ENCODE results near the gene FBXW2.
"Not testable (repeated sequence)": the region's sequence is repeated elsewhere in the genome, so short reads cannot be mapped to it uniquely, and the experiment has no call there.

The FBXW2 gene

DNA sequence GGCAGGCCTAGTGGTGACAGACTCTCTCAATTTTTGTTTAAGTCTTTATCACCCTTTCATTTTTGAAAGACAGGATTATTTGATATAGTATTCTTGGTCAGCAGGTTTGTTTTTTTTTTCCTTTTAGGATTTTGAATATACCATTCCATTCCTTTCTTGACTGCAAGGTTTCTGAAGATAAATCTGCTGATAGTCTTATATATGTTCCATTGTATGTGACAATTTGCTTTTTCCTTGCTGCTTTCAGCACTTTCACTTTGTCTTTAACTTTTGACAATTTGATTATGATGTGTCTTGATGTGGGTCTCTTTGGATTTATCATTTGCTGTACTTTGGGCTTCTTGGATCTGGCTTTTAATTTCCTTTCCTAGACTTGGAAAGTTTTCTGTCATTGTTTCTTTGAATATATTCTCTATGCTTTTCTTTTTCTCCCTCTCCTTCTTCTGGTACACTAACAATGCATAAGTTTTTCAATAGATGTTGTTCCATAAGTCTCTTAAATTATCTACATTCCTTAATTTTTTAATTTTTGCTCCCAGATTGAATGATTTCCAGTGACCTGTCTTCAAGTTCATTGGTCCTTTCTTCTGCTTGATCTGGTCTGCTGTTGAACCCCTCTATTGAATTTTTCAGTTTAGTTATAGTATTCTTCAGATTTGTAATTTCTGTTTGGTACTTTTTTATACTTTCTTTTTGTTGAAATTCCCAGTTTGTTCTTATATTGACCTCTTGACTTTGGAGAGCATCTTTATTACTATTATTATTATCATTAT lies 14.6 kb upstream of the FBXW2 start:
- Histone ChIP-seq H3K4me3 (no peak overlapping the region), H3K27ac (no peak overlapping the region)
- TF ChIP-seq, protein P1, sequence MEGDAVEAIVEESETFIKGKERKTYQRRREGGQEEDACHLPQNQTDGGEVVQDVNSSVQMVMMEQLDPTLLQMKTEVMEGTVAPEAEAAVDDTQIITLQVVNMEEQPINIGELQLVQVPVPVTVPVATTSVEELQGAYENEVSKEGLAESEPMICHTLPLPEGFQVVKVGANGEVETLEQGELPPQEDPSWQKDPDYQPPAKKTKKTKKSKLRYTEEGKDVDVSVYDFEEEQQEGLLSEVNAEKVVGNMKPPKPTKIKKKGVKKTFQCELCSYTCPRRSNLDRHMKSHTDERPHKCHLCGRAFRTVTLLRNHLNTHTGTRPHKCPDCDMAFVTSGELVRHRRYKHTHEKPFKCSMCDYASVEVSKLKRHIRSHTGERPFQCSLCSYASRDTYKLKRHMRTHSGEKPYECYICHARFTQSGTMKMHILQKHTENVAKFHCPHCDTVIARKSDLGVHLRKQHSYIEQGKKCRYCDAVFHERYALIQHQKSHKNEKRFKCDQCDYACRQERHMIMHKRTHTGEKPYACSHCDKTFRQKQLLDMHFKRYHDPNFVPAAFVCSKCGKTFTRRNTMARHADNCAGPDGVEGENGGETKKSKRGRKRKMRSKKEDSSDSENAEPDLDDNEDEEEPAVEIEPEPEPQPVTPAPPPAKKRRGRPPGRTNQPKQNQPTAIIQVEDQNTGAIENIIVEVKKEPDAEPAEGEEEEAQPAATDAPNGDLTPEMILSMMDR (IDR thresholded peaks at IDR 0.05), result no peak
- DNase-seq (ENCODE audit: low spot score), result no peak

DNA sequence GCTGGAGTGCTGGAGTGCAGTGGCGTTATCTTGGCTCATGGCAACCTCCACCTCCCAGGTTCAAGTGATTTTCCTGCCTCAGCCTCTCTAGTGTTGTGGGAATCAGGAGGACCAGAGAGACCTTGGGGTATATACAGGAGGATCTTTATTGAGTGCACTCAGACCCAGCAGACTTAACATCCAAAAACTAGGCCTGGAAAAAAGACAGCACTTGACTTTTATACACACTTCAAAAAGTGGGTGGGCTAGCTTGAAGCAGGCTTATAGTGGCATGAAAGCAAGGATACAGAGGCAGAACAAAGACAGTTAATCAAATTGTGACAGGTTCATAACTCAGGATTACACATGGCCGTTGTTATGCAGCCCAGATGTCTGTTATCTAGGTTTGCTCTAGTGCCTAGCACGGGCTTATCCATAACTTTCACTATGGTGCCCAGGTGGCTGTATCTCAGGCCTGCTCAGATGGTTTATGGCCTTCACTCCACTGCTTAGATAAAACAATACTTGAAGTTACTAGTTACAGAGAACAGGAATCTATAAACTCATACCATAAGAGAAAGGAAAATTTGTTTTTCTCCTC lies 11.7 kb upstream of the FBXW2 start:
- DNase-seq (ENCODE audit: low spot score); H3K27ac ChIP-seq; H3K4me3 ChIP-seq: not testable (repeated sequence)

DNA sequence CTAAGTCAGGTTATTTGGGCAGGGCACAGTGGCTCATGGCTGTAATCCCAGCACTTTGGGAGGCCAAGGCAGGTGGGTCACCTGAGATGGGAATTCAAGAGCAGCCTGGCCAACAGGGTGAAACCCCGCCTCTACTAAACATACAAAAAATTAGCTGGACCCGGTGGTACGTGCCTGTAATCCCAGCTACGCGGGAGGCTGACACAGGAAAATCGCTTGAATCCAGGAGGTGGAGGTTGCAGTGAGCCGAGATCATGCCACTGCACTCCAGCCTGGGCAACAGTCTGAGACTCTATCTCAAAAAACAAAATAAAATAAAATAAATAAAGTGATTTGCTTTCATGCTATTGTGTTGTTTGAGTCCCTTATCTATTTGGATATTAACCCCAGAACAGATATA lies 8.2 kb upstream of the FBXW2 start:
- no peak overlapping the region for H3K27ac ChIP-seq
- H3K4me3 ChIP-seq, result no peak overlapping the region
- TF ChIP-seq, protein P1 (IDR thresholded peaks at IDR 0.05), result no peak
- no peak for DNase-seq (ENCODE audit: low spot score)

DNA sequence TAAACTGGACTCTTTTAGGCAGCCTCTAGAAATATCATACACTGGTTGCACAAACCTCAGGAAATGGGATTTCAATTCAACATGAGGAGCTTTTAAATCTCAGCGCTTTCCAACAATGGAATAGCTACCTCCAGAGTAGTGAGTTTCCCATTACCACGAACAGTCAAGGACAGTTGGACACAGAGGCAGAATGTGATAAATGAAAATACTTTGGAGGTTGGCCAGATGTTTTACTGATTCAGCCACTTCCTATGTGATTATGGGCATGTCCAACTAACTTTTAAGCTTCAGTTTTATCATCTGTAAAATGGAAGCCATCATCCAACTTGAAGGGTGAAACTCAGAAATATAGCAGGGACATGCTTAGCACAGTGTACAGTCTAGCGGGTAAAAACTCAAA lies 2.1 kb downstream of the FBXW2 start:
- no peak for DNase-seq (ENCODE audit: low spot score)
- Histone ChIP-seq H3K4me3 (peak overlapping the region; percentile 83), H3K27ac (no peak overlapping the region)
- TF ChIP-seq, protein P1 (IDR thresholded peaks at IDR 0.05), result no peak

DNA sequence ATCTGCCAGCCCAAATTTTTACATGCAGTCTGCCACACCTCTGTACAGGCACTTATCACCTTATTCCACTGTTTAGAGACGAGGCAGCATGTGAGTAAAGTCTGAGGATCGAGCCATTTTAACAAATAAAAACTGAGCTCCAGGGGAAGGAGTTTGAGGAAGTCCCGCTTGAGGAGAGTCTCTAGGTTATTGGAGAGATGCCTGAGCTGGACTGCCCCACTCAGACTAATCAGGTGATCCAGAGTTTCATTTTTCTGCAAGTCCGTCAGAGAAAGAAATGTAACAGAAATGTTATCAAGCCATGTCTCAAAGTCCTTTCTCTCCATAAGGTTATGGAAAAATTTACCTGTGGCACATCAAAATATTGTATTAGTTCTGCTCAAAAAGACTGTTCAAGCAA lies 5.3 kb downstream of the FBXW2 start:
- TF ChIP-seq, protein P1 (IDR thresholded peaks at IDR 0.05), result no peak
- Histone ChIP-seq H3K27ac (no peak overlapping the region), H3K4me3 (no peak overlapping the region)
- DNase-seq (ENCODE audit: low spot score), result no peak

DNA sequence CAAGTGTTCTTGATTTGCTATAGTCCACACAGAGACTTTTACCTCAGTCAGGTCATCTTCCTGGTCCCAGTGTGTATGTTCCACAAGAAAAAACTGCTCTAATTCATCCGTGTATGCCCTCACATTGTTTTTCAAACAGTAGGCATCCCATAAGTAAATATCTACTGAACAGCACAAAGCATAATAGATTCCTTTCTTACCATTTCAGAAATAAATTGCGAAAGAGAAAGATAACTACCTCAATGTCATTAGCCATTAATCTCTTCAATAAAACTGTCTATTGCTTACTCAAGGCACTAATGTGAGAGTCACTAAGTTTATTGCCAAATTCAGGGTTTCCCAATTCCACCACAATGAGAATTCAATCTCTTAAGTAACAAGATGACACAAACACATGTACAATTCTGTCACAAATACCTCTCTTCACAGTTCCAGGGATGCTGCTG lies 9.6 kb downstream of the FBXW2 start:
- no peak for DNase-seq (ENCODE audit: low spot score)
- Histone ChIP-seq H3K27ac (no peak overlapping the region), H3K4me3 (no peak overlapping the region)
- TF ChIP-seq, protein P1 (IDR thresholded peaks at IDR 0.05), result no peak

DNA sequence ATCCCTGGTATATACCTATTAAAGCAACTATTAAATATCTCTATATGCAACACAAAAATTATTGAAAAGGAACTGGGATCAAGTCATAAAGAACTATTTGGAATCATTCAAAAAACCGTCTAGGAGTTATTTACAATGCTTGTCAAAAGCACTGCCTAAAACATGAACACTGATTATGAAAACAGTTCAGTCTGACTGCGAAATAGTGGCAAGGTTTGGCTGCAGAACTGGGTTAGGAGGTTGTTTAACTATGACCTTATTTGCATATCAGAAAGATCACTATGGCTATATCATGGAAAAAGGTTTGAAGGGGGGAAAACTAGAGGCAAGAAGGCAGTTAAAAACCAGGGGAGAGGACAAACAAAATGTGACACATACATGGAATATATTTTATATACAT lies 12.0 kb downstream of the FBXW2 start:
- DNase-seq (ENCODE audit: low spot score), result no peak

More for the DNA sequence above, 12.0 kb downstream of the FBXW2 start:
- Histone ChIP-seq H3K4me3 (no peak overlapping the region), H3K27ac (no peak overlapping the region)
- TF ChIP-seq, protein P1 (IDR thresholded peaks at IDR 0.05), result no peak
